GM19467 (cell line): ENCODE measurements around the gene FAM120B.
A peak's percentile ranks its signal among the peaks of the same experiment; 100 is the strongest.
"Not testable (repeated sequence)": the region's sequence is repeated elsewhere in the genome, so short reads cannot be mapped to it uniquely, and the experiment has no call there.

ENCODE experiments used
- ATAC-seq: cut with Tn5 transposase; IDR thresholded peaks from one replicate; pipeline ENCODE4 v1.9.1; 2021; ENCODE audit warnings: mild to moderate bottlenecking, moderate library complexity; ENCODE audit not compliant: unreplicated experiment

Gene FAM120B, protein sequence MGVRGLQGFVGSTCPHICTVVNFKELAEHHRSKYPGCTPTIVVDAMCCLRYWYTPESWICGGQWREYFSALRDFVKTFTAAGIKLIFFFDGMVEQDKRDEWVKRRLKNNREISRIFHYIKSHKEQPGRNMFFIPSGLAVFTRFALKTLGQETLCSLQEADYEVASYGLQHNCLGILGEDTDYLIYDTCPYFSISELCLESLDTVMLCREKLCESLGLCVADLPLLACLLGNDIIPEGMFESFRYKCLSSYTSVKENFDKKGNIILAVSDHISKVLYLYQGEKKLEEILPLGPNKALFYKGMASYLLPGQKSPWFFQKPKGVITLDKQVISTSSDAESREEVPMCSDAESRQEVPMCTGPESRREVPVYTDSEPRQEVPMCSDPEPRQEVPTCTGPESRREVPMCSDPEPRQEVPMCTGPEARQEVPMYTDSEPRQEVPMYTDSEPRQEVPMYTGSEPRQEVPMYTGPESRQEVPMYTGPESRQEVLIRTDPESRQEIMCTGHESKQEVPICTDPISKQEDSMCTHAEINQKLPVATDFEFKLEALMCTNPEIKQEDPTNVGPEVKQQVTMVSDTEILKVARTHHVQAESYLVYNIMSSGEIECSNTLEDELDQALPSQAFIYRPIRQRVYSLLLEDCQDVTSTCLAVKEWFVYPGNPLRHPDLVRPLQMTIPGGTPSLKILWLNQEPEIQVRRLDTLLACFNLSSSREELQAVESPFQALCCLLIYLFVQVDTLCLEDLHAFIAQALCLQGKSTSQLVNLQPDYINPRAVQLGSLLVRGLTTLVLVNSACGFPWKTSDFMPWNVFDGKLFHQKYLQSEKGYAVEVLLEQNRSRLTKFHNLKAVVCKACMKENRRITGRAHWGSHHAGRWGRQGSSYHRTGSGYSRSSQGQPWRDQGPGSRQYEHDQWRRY

DNA sequence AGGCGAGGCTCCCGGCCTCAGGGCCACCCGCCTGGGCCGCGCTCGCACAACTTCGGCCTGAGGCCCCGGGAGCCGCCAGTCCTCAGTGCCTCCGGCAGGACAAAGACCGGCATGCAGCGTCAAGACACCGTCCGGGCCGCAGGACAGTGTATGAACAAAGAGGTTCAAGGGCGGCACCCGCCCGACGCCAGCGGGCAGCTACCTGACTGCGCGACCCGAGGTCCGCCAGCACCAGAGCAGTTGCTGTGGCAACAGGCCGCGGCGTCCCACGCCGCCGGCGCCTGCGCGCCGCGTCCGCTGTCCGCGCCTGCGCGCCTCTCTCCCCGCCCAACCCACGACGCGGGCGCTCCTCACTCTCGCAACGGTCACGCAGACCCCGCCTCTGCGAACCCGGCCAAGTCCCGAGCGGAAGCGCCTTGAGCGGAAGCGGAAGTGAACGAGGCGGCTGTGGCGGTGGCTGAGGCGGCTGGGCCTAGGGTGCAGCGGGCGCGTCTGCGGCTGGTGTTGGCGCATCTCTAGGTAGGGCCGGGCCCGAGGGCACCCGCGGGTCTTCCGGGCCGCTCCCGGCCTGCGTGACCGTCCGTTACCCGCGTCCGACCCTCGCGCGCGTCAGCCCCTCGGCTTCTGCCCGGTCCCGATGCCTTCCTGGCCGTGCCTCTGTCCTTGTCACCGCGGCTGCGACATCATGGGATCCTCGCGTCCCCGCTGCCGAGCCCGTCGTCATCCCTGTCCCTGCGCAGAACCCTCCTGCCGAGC, at the start of gene FAM120B:
FAM120B (plus strand) TSS at position 435 of the 756 bp plus-strand sequence. CDS start 10,633 bp downstream, outside the sequence.
- peak; percentile 99 for ATAC-seq

DNA sequence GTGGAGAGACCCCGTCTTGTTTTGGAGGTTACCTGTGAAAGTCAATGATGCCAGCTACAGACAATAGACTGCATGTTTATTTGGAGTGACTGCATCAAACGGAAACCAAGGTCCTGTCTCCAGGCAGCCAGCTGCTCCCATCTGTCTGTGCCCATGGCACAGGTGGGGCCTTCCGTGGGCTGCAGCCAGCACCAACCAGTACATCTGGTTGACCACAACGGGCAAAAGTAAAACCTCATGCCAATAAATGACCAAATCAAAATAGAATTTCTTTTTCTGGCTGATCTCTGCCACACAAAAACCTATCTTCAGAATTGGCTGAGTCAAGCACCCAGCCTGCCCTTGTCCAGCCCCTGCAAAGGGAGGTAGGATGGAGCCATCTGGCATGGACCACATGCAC, 49.2 kb upstream of the FAM120B start:
- ATAC-seq, result no peak

DNA sequence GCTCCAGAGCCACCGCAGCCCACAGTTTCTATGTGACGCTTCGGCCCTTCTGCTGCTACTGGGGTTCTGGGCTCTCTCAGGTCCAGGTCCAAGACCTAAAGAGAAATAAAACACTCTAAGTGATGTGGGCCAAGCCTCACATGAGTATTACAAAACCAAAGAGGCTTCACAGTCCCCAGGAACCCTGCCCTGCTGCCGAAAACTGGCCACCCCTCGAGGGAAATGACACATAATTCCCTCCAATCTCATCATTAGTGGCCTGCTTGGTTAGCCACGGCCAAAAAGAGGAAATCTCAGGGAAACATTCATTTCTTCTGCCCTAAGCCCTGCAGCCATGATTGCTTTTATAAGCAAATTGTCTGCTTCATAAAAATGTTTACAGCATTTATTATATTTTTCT, 48.2 kb upstream of the FAM120B start:
- no peak for ATAC-seq

DNA sequence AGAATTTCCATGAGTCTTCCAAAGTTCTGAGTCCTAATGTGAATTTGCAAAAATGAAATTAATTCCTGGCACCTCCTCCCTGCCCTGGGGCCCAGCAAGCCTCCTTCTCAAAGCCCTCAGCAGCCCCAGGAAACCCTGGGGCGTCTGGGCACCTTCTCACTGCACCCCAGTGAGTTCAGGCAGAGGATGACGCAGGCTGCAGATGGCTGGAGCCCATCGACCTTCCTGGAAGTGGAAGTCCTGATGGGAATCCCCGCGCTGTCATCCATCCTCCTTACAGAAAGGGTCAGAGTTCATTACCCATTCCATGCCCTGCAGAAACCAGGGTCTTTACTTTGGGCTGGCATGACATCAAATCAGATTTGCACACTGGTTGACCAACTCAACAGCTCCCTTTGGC, 47.3 kb upstream of the FAM120B start:
- no peak for ATAC-seq

DNA sequence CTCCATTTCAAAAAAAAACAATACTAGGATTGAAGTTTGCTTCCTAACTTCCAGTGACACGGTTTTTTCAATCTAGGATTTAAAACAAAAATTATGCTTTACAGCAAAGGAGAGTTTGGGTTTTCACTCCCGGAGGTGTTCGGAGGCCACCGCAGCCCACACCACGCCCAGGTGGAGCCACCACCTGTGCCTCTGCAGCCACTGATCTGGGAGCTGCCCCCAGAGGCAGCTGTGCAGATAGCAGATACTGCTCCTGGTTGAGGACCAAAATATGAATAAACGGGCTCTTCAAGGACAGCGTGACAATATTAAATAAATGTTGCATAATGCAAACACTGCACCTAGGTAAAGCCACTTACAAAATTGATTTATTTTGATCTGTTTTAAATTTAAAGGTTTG, 45.9 kb upstream of the FAM120B start:
- ATAC-seq, result no peak

DNA sequence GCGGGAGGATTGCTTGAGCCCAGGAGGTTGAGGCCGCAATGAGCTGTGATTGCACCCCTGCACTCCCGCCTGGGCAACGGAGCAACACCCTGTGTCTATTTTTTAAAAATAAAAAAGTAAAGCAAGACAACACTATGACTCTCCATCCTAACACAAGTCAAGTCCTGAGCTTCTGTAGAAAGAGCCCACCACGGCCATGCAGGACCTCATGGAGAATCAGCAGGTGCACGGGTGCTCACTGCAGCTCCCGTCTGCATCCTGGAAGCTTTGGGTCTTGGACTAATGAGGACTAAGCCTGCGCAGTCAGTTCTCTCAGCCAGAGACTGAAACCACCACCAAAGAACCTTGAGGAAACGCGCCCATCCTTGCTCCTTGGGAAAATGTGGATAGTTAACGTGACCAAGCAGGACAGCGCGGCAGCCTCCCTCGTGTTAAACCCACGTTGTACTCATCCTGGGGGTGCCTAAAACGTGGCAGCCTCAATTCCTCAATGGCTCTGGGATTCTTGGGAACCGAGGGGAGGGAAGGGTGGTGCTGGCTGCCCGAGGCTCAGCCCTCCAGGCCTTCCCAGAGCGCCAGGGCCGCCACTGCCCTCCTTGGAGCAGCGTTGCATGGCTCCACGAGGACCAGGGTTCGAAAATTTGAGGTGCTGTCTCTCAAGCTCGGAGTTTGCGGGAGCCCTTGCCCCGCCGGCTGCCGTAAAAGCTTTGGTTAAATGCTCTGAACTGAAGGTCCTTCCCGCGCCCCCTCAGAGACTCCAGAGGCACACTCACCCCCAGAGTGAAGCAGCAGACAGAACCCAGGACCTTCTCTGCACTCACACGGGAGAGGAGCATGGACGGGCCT, 44.7 kb upstream of the FAM120B start:
- ATAC-seq, result no peak

DNA sequence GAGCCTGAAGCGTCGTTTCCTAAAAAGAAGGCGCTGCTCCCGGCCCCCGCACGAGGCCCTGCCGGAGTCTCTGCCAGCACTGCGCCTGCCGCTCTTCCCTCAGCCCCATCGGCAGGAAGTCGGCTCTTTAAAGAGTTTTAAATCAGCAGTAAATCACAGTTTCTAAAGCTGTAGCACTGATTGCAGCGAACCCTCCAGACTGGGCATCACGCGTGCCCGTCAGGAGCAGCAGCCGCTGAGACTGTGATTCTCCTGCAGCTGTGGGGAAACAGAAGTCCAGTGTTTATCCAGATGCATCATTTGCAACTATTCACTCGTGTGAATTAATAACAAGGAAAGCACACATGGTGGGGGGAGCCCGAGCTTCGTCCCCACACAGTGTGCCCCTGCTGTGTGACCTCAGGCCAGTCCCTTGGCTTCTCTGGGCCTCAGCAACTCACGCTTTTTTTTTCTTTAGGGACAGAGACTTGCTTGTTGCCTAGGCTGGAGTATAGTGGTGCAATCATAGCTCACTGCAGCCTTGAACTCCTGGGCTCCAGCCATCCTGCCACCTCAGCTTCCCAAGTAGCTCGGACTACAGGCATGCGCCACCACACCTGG, 44.0 kb upstream of the FAM120B start:
- ATAC-seq, result no peak

GRCh38 chr6:170263410-170263809, 43.1 kb upstream of the FAM120B start:
- no peak for ATAC-seq

GRCh38 chr6:170264086-170264485, 42.5 kb upstream of the FAM120B start:
- ATAC-seq, result no peak

- ATAC-seq, result not testable (repeated sequence)
Measured at GRCh38 chr6:170264644-170265043, 41.9 kb upstream of the FAM120B start.

GRCh38 chr6:170265655-170266054, 40.9 kb upstream of the FAM120B start:
- no peak for ATAC-seq

DNA sequence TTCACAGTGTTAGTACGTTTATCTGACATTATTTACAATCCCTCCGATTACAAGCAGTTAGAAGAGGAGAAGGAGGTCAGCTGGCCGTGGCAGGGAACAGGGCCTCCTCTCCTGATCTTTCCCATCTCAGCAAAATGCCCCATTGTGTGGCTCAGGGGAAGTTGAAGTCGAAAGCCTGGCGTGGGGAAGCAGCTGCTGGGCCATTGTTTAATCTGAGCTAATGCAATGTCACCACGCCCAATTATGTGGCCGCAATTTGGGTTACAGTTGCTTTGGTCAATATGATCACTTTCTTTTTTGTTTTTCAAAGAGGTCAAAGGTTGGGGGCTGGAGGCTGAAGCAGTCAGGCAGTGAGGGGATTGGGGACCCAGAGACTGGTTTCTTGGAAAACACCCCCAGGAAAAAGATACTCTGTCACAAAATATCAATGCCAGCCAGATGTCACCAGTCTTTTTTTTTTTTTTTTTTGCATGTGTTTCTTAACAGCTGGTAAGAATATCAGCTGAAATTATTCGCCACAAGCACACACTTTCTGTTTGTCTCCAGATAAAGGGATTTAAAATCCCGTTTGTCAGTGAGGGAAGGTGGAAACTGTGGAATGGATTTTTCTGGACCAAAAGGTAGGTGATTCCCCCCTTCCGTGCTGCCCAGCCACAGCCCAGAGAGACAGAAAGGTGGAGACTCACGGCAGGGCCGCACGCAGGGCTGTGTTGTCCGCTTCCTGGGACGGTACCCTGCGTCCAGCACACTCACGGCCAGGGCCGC, 40.3 kb upstream of the FAM120B start:
- ATAC-seq, result no peak

- ATAC-seq, result no peak
Measured at GRCh38 chr6:170267688-170268087, 38.9 kb upstream of the FAM120B start.

- ATAC-seq, result no peak
Measured at GRCh38 chr6:170268216-170269129, 38.1 kb upstream of the FAM120B start.

DNA sequence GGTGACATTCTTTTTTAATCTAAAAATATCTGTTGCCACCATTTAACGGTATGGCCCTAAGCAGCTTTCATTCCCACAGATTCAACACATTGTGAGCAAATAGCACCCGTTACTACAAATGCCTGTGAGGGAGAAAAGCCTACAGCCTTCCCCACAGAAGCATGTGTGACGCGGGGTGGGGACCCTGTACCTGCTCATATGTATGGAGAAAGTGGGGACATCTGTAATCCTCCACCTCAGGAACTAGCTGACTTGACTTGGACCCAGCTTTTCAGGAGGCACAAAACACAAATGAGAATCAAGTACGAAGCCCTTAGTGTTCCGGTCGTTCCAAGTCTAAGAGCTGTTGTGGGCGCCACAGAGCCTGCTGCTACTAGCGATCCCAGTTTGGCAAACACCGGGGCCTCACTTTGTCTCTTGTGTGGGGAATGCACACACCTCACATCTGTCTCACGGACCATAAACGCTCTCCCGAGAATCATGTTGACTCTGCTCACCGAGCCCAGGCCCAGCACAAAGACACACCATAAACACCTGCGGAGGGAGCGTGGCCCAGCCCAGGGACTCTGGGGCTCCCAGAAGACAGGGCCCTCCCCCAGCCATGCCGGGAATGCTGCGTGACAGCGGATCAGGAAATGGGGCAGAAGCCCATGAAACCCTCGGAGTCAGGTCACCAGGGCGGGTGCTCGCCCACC, 37.3 kb upstream of the FAM120B start:
- ATAC-seq, result no peak

GRCh38 chr6:170269846-170270541, 36.6 kb upstream of the FAM120B start:
- no peak for ATAC-seq
